GM19455 (cell line): ENCODE measurements around the gene CLVS2.

Experiments
- ATAC-seq: cut with Tn5 transposase; IDR thresholded peaks from one replicate; pipeline ENCODE4 v1.9.1; 2021; ENCODE audit not compliant: unreplicated experiment

Gene CLVS2, protein sequence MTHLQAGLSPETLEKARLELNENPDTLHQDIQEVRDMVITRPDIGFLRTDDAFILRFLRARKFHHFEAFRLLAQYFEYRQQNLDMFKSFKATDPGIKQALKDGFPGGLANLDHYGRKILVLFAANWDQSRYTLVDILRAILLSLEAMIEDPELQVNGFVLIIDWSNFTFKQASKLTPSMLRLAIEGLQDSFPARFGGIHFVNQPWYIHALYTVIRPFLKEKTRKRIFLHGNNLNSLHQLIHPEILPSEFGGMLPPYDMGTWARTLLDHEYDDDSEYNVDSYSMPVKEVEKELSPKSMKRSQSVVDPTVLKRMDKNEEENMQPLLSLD

DNA sequence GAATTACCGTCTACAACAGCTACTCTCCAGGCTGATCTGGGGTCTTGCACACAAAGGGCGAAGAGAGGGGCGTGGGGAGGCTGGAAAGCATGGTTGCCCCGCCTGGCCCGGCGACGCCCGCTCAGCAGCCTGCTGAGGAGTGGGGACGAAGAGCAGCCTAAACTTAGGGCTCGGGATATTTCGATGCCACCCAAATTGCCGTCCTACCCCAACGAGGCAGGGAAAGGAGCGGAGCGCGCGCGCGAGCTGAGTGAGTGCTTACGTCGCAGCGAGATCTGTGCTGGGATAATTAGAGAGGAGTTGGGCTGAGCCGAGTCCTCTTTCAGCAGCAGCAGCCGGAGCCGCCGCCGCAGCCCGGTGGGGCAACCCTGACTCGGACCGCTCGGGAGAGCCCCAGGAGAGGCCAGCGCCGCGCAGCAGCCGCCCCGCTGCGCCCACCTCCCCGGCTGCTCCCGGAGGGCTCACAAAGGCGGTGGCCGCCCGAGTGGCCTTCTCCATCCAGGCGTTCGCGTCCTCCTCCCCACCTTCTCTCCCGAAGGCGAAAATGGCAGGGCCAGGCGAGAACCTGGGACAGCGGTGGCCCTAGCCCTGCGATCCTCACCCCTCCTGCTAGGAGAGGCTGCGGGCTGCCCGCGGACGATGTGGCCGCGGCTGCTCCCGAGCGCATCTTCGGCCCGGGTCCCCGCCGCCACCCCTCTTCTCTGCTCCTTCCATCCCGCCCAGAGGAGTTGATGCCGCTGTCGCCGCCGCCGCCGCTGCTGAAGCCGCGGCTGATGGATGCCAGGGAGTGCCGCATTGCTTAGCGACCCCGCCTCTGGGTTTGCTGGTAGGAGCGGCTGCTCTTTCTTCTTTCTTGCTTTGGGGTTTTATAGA is at the start of gene CLVS2:
Gene CLVS2, plus strand, starts transcription at position 315 of the 873 bp plus-strand sequence. CDS start 1,543 bp downstream, outside the sequence.
- ATAC-seq = no peak

GRCh38 chr6:122947355-122947754 is 48.7 kb upstream of the CLVS2 start:
- no peak for ATAC-seq

DNA sequence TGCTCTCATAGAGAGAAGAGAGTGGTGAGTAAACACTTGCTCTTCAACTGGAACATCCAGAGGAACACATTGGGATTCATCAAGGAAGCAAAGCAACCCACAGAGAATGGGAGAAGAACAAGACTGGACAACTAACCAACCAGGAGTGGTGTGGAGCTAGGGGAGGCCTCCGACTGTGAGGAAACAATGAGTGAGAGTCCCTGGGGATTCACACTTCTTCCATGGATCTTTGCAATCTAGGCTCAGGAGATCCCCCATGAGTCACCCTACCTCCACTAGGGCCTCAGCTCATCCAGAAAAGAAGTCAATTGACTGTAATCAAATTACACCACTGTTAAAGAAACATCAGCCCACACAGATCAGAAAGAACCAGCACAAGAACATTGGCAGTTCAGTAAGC is 42.3 kb upstream of the CLVS2 start:
- no peak for ATAC-seq

DNA sequence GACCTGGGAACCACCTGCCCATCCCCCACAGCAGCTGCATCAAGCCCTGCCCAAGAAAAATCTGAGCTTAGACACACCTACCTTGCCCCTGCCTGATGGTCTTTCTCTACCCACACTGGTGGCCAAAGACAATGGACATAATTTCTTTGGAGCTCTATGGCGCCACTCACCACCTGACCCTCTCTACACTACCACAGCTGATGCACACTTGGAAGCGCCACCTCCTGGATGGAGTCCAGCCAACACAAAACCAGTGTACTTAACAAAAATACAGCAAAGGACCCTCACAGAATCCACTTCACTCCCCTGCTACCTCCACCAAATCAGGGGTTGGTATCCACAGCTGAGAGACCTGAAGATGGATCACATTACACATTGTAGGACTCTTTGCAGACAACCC is 39.7 kb upstream of the CLVS2 start:
- no peak for ATAC-seq

DNA sequence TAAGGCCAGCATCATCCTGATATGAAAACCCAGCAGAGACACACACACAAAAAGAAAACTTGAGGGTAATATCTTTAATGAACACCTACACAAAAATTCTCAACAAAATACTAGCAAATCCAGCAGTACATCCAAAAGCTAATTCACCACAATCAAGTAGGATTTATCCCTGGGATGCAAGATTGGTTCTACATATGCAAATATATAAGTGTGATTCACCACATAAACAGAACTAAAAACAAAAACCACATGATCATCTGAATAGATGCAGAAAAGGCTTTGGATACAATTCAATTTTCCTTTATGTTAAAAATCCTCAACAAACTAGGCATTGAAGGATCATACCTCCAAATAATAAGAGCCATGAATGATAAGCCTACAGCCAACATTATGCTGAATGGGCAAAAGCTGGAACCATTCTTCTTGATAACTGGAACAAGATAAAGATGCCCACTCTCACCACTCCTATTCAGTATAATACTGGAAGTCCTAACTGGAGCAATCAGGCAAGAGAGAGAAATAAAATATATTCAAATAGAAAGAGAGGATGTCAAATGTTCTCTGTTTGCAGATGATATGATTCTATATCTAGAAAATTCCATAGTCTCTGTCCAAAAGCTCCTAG is 33.9 kb upstream of the CLVS2 start:
- no peak for ATAC-seq

GRCh38 chr6:122969999-122970533 is 26.0 kb upstream of the CLVS2 start:
- ATAC-seq = no peak

DNA sequence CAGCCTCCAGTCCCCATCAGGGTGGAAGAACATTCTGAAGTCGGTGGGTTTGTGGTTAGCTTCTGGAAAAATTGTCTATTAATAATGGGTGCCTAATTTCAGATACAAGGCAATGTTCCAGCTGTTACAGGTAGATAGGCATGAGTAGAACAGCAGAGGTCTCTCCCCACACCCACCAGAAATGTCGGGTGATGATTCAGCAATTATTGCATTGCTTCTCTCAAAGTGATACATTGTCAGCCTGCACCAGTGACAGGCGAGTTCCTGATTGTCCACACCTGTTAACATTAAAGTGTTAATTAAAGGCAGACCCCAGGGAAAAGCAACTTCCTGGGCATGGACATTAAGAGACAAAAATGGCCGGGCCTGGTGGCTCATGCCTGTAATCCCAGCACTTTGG is 18.9 kb upstream of the CLVS2 start:
- no peak for ATAC-seq

GRCh38 chr6:122984393-122984792 is 11.6 kb upstream of the CLVS2 start:
- no peak for ATAC-seq

- no peak for ATAC-seq
Observed at GRCh38 chr6:122994256-122994655, 1.8 kb upstream of the CLVS2 start.

DNA sequence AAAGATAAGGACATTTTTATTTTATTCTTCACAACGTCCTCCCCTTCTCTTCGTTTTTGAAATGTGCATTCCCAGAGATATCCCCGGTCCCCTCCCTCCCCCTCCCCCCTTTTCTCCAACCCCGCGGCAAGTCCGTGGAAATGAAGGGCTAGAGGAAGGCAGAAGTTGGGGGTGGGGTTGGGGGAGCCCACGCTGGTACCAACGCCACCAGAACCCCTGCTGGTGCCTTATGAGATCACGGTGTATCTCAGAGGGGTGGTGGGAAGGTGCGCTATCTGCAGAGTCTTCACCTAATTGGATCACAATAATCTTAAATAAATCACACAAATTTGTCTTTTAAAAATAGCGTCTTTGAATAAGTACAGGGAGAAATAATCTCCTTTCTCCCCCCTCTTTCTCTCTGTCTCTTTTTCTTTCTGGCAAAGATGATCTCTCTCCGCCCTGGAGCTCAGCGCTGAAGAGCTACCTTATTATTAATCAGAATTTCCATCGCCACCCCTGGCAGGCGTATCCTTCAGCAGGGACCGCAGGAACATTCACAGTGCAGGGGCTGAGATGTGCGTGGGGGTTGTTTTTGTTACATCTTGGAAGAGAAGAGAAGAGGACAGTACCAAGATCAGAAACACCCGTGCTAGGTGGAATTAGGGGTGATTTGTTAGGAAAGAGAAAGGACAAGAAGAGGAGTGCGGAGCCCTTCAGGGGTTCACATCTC is 915 bp downstream of the CLVS2 start:
- no peak for ATAC-seq

DNA sequence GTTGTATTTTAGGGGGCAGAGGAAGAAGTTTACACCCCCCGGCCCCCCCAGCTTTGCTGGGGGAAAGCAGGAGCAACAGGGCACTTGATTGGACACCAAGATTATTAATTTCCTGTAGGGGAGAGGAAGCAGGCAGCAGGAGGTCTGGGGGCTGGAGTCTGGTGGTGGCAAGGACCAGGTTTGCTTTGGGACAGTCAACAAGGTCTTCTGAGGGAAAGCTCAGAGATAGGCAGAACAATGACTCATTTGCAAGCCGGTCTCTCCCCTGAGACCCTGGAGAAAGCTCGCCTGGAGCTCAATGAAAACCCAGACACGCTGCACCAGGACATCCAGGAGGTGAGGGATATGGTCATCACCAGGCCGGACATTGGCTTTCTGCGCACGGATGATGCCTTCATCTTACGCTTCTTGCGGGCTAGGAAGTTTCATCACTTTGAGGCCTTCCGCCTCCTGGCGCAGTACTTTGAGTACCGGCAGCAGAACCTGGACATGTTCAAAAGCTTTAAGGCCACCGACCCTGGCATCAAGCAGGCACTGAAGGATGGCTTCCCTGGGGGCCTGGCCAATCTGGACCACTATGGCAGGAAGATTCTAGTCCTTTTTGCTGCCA is 1.6 kb downstream of the CLVS2 start:
- no peak for ATAC-seq

GRCh38 chr6:122998403-122998975 is 2.5 kb downstream of the CLVS2 start:
- no peak for ATAC-seq

DNA sequence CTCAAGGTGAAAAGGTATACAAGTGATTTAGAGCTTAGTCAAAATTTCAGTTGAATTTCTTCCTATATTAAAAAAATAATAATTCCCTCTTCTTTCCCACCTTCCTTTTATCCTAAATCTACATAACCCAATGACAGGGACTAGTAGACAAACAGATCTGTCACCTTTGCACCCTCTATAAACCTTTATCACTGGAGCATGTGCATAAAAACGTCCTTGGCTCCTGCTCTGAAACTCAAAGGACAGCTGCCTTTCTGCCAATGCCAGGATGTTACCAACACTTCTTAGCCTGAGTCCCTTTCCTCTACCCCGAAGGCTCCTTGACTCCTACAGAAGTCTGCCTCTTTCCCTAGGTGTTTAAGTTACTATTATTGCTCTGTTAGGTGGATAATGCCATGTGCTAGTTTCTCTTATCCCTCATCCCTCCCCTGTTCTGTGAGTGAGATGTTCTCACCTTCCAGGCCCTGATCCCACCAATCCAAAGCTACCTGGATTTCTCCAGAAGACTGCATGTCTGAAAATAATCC is 4.3 kb downstream of the CLVS2 start:
- ATAC-seq = no peak

DNA sequence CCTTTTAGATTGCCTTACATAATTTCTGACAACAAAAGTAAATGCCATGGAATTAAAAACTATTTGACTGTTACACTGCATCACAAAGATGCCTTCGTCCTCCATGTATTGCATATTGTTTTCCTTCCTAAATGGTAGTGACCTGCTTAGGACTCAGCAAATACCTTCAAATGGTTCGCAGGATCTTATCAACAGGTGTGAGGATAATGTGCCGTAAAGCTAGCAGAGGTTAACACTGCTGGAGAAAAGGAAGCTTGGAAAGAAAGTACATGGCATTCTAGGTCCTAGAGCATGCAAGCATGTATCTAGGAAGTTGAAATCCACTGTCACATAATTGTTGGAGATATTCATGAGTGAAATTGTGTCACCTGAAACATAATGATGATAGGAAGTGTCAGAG is 5.5 kb downstream of the CLVS2 start:
- no peak for ATAC-seq

DNA sequence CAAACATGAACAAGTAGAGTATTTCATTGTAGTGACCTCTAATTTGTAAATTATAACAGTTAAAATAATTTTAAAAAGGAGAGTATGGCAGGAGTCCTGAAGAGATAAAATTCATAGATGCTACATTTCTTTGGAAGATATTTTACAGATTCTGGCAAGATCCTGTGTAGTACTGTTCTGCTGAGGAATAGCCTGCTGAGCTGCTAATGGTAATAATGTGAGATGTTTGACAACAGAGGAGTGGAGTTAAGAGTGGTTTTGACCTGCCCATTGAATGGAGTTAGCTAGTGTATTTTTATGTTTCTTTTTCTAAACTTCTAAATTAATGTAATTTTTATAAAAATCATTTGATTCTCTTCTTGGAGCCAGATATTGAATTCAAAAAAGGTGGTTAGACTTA is 11.8 kb downstream of the CLVS2 start:
- ATAC-seq = no peak

- no peak for ATAC-seq
Observed at GRCh38 chr6:123009059-123009458, 13.0 kb downstream of the CLVS2 start.

- ATAC-seq = no peak
Observed at GRCh38 chr6:123014835-123015234, 18.8 kb downstream of the CLVS2 start.

GRCh38 chr6:123016431-123017103 is 20.5 kb downstream of the CLVS2 start:
- ATAC-seq = no peak

GRCh38 chr6:123017104-123017682 is 21.2 kb downstream of the CLVS2 start:
- ATAC-seq = no peak
